ENCODE data around the gene TTC28. TPM values are rescaled to one million over a fixed set of nuclear protein-coding genes. Genes with fewer than 3 reads are reported as not detected.

TTC28 gene
- total and polyA plus RNA-seq, 2 donors (not counting 3 experiments of a cell fraction or from before 2014, with no cell fraction given), result 16.5 to 51.1 TPM

GRCh38 chr22:28029956-28030355 is 649.7 kb downstream of the TTC28 start:
- H3K27ac ChIP-seq (ENCODE audit: insufficient read depth, low read depth, low read length), result peak overlapping the region; percentile 91
- dilution Hi-C loops (cut with MboI; ENCODE audit: extremely low pct_ligation_motif_present, low sequenced_read_pairs), result no loop called here
- H2AFZ ChIP-seq (ENCODE audit: low read depth, low read length), result no peak overlapping the region
- no peak for FAIRE-seq
- no peak overlapping the region for H3K4me3 ChIP-seq (replicated peaks in 1 of 3; ENCODE audit: insufficient read depth in 1 of 3, low read depth in 1 of 3, low read length in 3 of 3)
- intact Hi-C loops (cut with micrococcal nuclease), result loop anchor here (1.0 to 10.0 kb wide), 3 partner anchors 15 to 712 kb away; partner anchors contain the start of gene HSCB
- POLR2A ChIA-PET, result interaction anchor here (0.6 kb wide), 1 partner anchor 359 kb away, joined by 5 read pairs; no protein-coding TSS in a partner anchor
- H3K9me3 ChIP-seq (replicated peaks; ENCODE audit: control insufficient read depth, insufficient read depth, low read length), result no peaks in the 10 kb centered on the region
- CTCF ChIA-PET, result interaction anchor here (2.1 to 4.1 kb wide), 3 partner anchors 10 to 83 kb away, joined by 9 to 47 read pairs (median 41); no protein-coding TSS in a partner anchor
- H3K36me3 ChIP-seq (ENCODE audit: control insufficient read depth in 2 of 2, extremely low read depth in 1 of 2, insufficient read depth in 2 of 2, low read length in 2 of 2), result no peaks in the 10 kb centered on the region
- H3K79me2 ChIP-seq (ENCODE audit: control insufficient read depth, insufficient read depth, low read length), result no peaks in the 10 kb centered on the region
- H3K4me1 ChIP-seq (ENCODE audit: control insufficient read depth, extremely low read depth, insufficient read depth, low read length), result peaks cover 51% of the 10 kb centered on the region
- H3K27me3 ChIP-seq (ENCODE audit: control insufficient read depth in 2 of 2, insufficient read depth in 2 of 2, low read length in 2 of 2), result no peaks in the 10 kb centered on the region
- no peaks in the 10 kb centered on the region for H4K20me1 ChIP-seq (replicated peaks; ENCODE audit: control insufficient read depth, extremely low read depth, insufficient read depth, low read length)
- no peaks in the 10 kb centered on the region for H3K9me1 ChIP-seq (replicated peaks; ENCODE audit: control insufficient read depth, extremely low read depth, insufficient read depth, low read length)
- BruUV-seq (replicated peaks), result no TSS peak
- DNase-seq (ENCODE audit: low read depth, low spot score), result no peak
- H3K4me2 ChIP-seq (ENCODE audit: insufficient read depth, low read length), result peak overlapping the region; percentile 18
- H3K9ac ChIP-seq (replicated peaks; ENCODE audit: extremely low read depth, insufficient read depth, low read length), result peak overlapping the region; percentile 49
- no peak for TF ChIP-seq MAX (IDR thresholded peaks at IDR 0.05; ENCODE audit: insufficient read depth, insufficient read length)
- TF ChIP-seq, protein P1, sequence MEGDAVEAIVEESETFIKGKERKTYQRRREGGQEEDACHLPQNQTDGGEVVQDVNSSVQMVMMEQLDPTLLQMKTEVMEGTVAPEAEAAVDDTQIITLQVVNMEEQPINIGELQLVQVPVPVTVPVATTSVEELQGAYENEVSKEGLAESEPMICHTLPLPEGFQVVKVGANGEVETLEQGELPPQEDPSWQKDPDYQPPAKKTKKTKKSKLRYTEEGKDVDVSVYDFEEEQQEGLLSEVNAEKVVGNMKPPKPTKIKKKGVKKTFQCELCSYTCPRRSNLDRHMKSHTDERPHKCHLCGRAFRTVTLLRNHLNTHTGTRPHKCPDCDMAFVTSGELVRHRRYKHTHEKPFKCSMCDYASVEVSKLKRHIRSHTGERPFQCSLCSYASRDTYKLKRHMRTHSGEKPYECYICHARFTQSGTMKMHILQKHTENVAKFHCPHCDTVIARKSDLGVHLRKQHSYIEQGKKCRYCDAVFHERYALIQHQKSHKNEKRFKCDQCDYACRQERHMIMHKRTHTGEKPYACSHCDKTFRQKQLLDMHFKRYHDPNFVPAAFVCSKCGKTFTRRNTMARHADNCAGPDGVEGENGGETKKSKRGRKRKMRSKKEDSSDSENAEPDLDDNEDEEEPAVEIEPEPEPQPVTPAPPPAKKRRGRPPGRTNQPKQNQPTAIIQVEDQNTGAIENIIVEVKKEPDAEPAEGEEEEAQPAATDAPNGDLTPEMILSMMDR (IDR thresholded peaks at IDR 0.05; ENCODE audit: extremely low read depth in 1 of 2, insufficient read depth in 1 of 2, low read depth in 1 of 2, low read length in 2 of 2), result no peak
- TF ChIP-seq JUN (IDR thresholded peaks at IDR 0.05; ENCODE audit: borderline replicate concordance, insufficient read depth, insufficient read length, low read depth), result no peak
- TF ChIP-seq POLR2A (IDR thresholded peaks at IDR 0.05; ENCODE audit: low read depth, low read length), result no peak
- TF ChIP-seq POLR2AphosphoS5 (IDR thresholded peaks at IDR 0.05; ENCODE audit: insufficient read depth, low read depth, low read length), result no peak
- TF ChIP-seq MYC (IDR thresholded peaks at IDR 0.05; ENCODE audit: low read depth, low read length), result no peak
- no peak for TF ChIP-seq EZH2 (IDR thresholded peaks at IDR 0.05; ENCODE audit: borderline replicate concordance, low read depth, low read length, severe bottlenecking)
- TF ChIP-seq GATA2 (IDR thresholded peaks at IDR 0.05; ENCODE audit: insufficient read depth, insufficient read length, low read depth, low read length), result no peak

Measured in endothelial cell of umbilical vein (primary cell).